ENCODE data around the gene GPR137. TPM values are rescaled to one million over a fixed set of nuclear protein-coding genes. Genes with fewer than 3 reads are reported as not detected.

GPR137 gene
- total RNA-seq, 3 donors from 2014 or later (not counting 1 experiment from before 2014, with no cell fraction given) = 29.1 to 61.3 (median 34.4) TPM

DNA sequence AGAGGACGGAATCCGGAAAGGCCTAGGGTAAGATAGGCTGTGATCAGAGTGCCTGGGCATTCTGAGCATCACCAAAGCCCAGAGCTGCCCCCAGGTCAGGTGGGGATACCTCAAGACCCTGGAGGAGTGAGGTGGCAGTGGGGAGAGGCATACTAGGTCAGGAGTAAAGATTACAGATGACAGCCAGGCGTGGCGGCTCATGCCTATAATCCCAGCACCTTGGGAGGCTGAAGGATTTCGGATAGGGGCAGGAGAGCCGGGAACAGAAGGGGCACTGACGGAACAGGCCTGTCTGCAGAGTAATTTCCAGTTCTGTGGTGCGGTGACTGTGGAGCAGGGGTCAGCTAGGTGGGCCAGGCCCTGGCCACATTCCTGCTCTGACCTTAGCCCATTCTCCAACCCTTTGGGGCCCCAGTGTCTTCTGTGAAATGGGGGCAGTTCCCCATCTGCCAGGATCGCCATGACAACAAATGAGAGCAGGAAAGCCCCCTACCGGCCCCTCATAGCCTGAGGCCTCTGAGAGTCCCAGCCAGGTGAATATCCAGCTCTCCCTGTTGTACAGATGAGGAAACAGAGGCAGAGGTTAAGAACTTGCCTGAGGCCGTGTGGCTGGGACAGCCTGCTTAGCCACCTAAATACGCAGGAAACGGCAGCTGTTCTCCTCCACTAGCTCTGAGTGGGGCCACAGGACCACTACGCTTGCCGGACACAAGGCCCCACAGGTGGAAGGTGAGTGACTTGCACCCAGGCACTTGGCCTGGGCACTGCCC is 10.4 kb upstream of the GPR137 start:
- Histone ChIP-seq H3K9me3 (ENCODE audit: control insufficient read depth, insufficient read depth, low read length) (no peaks in the 10 kb centered on the region), H3K4me3 (ENCODE audit: low read length) (no peak overlapping the region), H3K36me3 (ENCODE audit: control insufficient read depth, insufficient read depth, low read length) (peaks cover 14% of the 10 kb centered on the region), H3K4me1 (ENCODE audit: control insufficient read depth, insufficient read depth, low read length) (peaks cover 21% of the 10 kb centered on the region), H3K27ac (ENCODE audit: low read length) (no peak overlapping the region), H3K27me3 (ENCODE audit: control insufficient read depth, insufficient read depth, low read length) (no peaks in the 10 kb centered on the region)
- H3K27ac Mint-ChIP-seq = peak overlapping the region in 1 of 2 donors; percentile 58
- WGBS (ENCODE audit: insufficient coverage) = 97% methylated on average over 15 of the region's 15 CpGs
- H3K4me1 Mint-ChIP-seq = peaks cover 10 to 15% of the 10 kb centered on the region in 2 donors
- no peak for DNase-seq
- no peaks in the 10 kb centered on the region for H3K36me3 Mint-ChIP-seq
- no peak for TF ChIP-seq CTCF (IDR thresholded peaks at IDR 0.05)
- intact Hi-C loops (cut with micrococcal nuclease) = no loop called here
- no peaks in the 10 kb centered on the region for H3K9me3 Mint-ChIP-seq
- no peak for ATAC-seq
- H3K4me3 Mint-ChIP-seq = no peak overlapping the region
- no peaks in the 10 kb centered on the region for H3K27me3 Mint-ChIP-seq (ENCODE audit: low read depth in 2 of 2)

DNA sequence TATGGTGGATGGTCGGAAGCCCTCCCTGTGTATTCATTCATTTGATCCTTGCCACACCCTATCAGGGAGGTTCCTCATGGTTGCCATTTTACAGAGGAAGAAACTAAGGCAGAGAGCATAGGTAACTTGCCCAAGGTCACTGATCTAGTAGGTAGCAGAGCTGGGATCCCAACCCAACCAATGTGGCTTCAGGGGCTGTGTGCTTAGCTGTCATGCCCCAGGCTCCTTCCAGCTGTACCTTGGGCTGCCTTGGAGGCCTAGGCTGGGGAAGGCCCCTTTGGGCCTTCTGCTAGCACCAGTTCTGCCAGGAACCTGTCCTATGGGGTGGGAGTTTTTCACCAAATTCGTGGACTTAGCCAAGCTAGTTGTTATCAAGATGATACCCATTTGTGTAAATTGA is 9.8 kb upstream of the GPR137 start:
- H3K27me3 ChIP-seq (ENCODE audit: control insufficient read depth, insufficient read depth, low read length) = no peaks in the 10 kb centered on the region
- Mint-ChIP-seq H3K4me1 (peaks cover 6 to 10% of the 10 kb centered on the region in 2 donors), H3K27ac (no peak overlapping the region), H3K9me3 (no peaks in the 10 kb centered on the region), H3K27me3 (ENCODE audit: low read depth in 2 of 2) (no peaks in the 10 kb centered on the region), H3K4me3 (no peak overlapping the region), H3K36me3 (no peaks in the 10 kb centered on the region)
- no peak for DNase-seq
- no peak overlapping the region for H3K4me3 ChIP-seq (ENCODE audit: low read length)
- intact Hi-C loops (cut with micrococcal nuclease) = no loop called here
- no peaks in the 10 kb centered on the region for H3K9me3 ChIP-seq (ENCODE audit: control insufficient read depth, insufficient read depth, low read length)
- no peak overlapping the region for H3K27ac ChIP-seq (ENCODE audit: low read length)
- peaks cover 15% of the 10 kb centered on the region for H3K4me1 ChIP-seq (ENCODE audit: control insufficient read depth, insufficient read depth, low read length)
- peaks cover 14% of the 10 kb centered on the region for H3K36me3 ChIP-seq (ENCODE audit: control insufficient read depth, insufficient read depth, low read length)
- no peak for ATAC-seq
- TF ChIP-seq CTCF (IDR thresholded peaks at IDR 0.05) = no peak
- WGBS (ENCODE audit: insufficient coverage) = 100% methylated on average over 1 of the region's 2 CpGs

GRCh38 chr11:64276653-64277431 is 8.8 kb upstream of the GPR137 start:
- Mint-ChIP-seq H3K9me3 (no peaks in the 10 kb centered on the region), H3K27me3 (ENCODE audit: low read depth in 2 of 2) (no peaks in the 10 kb centered on the region), H3K4me3 (no peak overlapping the region), H3K4me1 (peaks cover 2 to 8% of the 10 kb centered on the region in 2 donors), H3K36me3 (no peaks in the 10 kb centered on the region), H3K27ac (no peak overlapping the region)
- H3K9me3 ChIP-seq (ENCODE audit: control insufficient read depth, insufficient read depth, low read length) = no peaks in the 10 kb centered on the region
- H3K36me3 ChIP-seq (ENCODE audit: control insufficient read depth, insufficient read depth, low read length) = peaks cover 14% of the 10 kb centered on the region
- no peaks in the 10 kb centered on the region for H3K27me3 ChIP-seq (ENCODE audit: control insufficient read depth, insufficient read depth, low read length)
- WGBS (ENCODE audit: insufficient coverage) = 93% methylated on average over 17 of the region's 17 CpGs
- no peak for TF ChIP-seq CTCF (IDR thresholded peaks at IDR 0.05)
- DNase-seq (no peak), ATAC-seq (no peak)
- intact Hi-C loops (cut with micrococcal nuclease) = no loop called here
- H3K27ac ChIP-seq (ENCODE audit: low read length) = no peak overlapping the region
- H3K4me3 ChIP-seq (ENCODE audit: low read length) = no peak overlapping the region
- peaks cover 6% of the 10 kb centered on the region for H3K4me1 ChIP-seq (ENCODE audit: control insufficient read depth, insufficient read depth, low read length)

Data from natural killer cell (primary cell).